HAP-1 (cell line): ENCODE results near the gene USP15.
"Not testable (repeated sequence)": the region's sequence is repeated elsewhere in the genome, so short reads cannot be mapped to it uniquely, and the experiment has no call there.

Experiments used
- DNase-seq, 2 experiments: peaks; one replicate each; pipeline ENCODE4 v3.0.0-alpha.2; 2016 to 2020; ENCODE audit warnings: low spot score in 2 of 2
- H3K27me3 ChIP-seq: fragments of 250-450 bp; sonication (Bioruptor Pico); 2 replicates; pipeline ENCODE4 v1.5.1; 2020; ENCODE audit warnings: low read depth, mild to moderate bottlenecking, moderate library complexity
- H3K36me3 ChIP-seq: fragments of 250-450 bp; sonication (Bioruptor Pico); replicated peaks from 2 replicates; pipeline ENCODE4 v1.5.1; 2020; ENCODE audit warnings: mild to moderate bottlenecking
- H3K4me1 ChIP-seq: fragments of 250-450 bp; sonication (Bioruptor Pico); 2 replicates; pipeline ENCODE4 v1.5.1; 2020; ENCODE audit warnings: mild to moderate bottlenecking
- H3K4me3 ChIP-seq: fragments of 250-450 bp; sonication (Bioruptor Pico); 2 replicates; pipeline ENCODE4 v1.5.1; 2020; ENCODE audit warnings: mild to moderate bottlenecking, moderate library complexity
- H3K9me3 ChIP-seq: fragments of 250-450 bp; sonication (Bioruptor Pico); 2 replicates; pipeline ENCODE4 v1.5.1; 2020; ENCODE audit warnings: mild to moderate bottlenecking, moderate library complexity
- in situ Hi-C: fragments of 300-500 bp; cut with MboI; formaldehyde crosslinking; loops from 3 replicates; pipeline ENCODE4 v1.14.3; 2020; ENCODE audit warnings: low sequenced_read_pairs, inconsistent platforms, mixed read lengths

The USP15 gene

DNA sequence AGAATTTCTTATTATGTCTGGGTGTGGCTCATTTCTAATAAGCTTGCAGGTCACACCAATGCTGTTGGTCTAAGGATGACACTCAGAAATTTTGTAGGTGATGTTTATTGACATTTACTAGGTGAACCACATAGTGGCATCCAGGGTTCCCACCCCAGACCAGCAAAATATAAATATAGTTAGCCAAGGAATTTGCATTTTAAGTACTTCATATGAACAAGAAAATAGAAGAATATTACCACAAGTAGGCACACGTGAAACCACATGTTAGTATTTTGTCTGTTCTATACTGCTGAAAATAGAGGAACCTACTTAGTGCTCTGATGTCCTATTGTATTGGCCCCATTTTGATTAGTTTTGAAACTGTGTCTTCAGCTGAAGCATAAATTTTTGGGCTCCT, 71.1 kb downstream of the USP15 start:
- in situ Hi-C loops, result no loop called here

GRCh38 chr12:62332598-62332997, 72.4 kb downstream of the USP15 start:
- no peak for DNase-seq
- Histone ChIP-seq H3K36me3 (no peaks in the 10 kb centered on the region; the same call in 1 of the 2 replicates), H3K9me3 (no peaks in the 10 kb centered on the region), H3K4me3 (no peak overlapping the region), H3K4me1 (no peaks in the 10 kb centered on the region), H3K27me3 (no peaks in the 10 kb centered on the region)
- in situ Hi-C loops, result no loop called here

More for the DNA sequence above, 71.1 kb downstream of the USP15 start:
- Histone ChIP-seq H3K4me1 (no peaks in the 10 kb centered on the region), H3K27me3 (no peaks in the 10 kb centered on the region), H3K4me3 (no peak overlapping the region), H3K9me3 (no peaks in the 10 kb centered on the region), H3K36me3 (no peaks in the 10 kb centered on the region; the same call in 1 of the 2 replicates)
- no peak for DNase-seq

DNA sequence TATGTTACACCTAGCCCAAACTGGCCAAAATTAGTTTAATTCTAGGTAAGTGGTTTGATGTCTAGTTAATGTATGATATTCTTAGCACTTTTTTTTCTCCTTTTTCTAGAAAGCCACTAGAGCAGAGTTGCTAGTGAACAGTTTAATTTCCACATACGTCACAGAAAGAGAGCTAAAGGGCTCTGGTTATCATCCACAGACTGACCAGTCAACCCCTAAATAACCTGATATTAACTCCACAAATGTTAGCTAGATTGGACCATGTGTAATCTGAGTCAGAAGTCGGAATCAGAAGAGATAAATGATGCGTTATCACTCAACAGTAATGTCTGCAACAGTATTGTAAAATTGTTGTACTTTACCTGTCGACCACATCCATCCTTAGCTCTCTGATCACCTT, 74.9 kb downstream of the USP15 start:
- H3K4me1 ChIP-seq, result no peaks in the 10 kb centered on the region
- H3K4me3 ChIP-seq, result no peak overlapping the region
- DNase-seq, result no peak
- 0 out of 2 replicates have a peak, but pooled peaks cover 3% of the 10 kb centered on the region for H3K9me3 ChIP-seq
- H3K36me3 ChIP-seq, result no peaks in the 10 kb centered on the region; the same call in 1 of the 2 replicates
- no peaks in the 10 kb centered on the region for H3K27me3 ChIP-seq
- in situ Hi-C loops, result no loop called here

- in situ Hi-C loops, result no loop called here
- no peak for DNase-seq
- Histone ChIP-seq H3K4me1 (no peaks in the 10 kb centered on the region), H3K27me3 (no peaks in the 10 kb centered on the region), H3K4me3 (no peak overlapping the region), H3K9me3 (peaks cover 6% of the 10 kb centered on the region; the same call in 1 of the 2 replicates), H3K36me3 (no peaks in the 10 kb centered on the region; the same call in 1 of the 2 replicates)
These were observed 75.6 kb downstream of the USP15 start for GRCh38 chr12:62335796-62336195.

- H3K36me3 ChIP-seq, in situ Hi-C loops, H3K4me1 ChIP-seq, H3K4me3 ChIP-seq, H3K27me3 ChIP-seq, H3K9me3 ChIP-seq, DNase-seq: not testable (repeated sequence)
These were observed 77.4 kb downstream of the USP15 start for GRCh38 chr12:62337643-62338042.

- in situ Hi-C loops, H3K4me3 ChIP-seq, DNase-seq, H3K27me3 ChIP-seq, H3K36me3 ChIP-seq, H3K9me3 ChIP-seq: not testable (repeated sequence)
- peaks cover 14% of the 10 kb centered on the region for H3K4me1 ChIP-seq
These were observed 82.6 kb downstream of the USP15 start for GRCh38 chr12:62342614-62343303.

DNA sequence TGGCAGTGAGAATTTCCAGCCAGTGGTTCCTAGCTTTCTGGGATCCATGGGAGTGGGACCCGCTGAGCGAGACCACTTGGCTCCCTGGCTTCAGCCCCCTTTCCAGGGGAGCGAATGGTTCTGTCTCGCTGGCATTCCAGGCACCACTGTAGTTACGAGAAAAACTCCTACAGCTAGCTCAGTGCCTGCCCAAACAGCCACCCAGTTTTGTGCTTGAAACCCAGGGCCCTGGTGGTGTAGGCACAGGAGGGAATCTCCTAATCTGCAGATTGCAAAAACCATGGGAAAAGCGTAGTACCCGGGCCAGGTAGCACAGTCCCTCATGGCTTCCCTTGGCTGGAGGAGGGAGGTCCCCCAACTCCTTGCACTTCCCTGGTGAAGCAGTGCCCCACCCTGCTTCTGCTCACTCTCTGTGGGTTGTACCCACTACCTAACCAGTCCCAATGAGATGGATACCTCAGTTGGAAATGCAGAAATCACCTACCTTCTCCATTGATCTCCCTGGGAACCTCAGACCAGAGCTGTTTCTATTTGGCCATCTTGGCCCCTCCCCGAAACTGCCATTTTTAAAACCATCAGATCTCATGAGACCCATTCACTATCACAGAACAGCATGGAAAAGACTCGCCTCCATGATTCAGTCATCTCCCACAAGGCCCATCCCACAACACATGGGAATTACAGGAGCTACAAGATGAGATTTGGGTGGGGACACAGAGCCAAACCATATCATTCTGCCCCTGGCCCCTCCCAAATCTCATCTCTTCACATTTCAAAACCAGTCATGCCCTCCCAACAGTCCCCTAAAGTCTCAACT, 83.3 kb downstream of the USP15 start:
- in situ Hi-C loops, H3K36me3 ChIP-seq, DNase-seq, H3K4me3 ChIP-seq, H3K9me3 ChIP-seq, H3K27me3 ChIP-seq: not testable (repeated sequence)
- H3K4me1 ChIP-seq, result peaks cover 19% of the 10 kb centered on the region

DNA sequence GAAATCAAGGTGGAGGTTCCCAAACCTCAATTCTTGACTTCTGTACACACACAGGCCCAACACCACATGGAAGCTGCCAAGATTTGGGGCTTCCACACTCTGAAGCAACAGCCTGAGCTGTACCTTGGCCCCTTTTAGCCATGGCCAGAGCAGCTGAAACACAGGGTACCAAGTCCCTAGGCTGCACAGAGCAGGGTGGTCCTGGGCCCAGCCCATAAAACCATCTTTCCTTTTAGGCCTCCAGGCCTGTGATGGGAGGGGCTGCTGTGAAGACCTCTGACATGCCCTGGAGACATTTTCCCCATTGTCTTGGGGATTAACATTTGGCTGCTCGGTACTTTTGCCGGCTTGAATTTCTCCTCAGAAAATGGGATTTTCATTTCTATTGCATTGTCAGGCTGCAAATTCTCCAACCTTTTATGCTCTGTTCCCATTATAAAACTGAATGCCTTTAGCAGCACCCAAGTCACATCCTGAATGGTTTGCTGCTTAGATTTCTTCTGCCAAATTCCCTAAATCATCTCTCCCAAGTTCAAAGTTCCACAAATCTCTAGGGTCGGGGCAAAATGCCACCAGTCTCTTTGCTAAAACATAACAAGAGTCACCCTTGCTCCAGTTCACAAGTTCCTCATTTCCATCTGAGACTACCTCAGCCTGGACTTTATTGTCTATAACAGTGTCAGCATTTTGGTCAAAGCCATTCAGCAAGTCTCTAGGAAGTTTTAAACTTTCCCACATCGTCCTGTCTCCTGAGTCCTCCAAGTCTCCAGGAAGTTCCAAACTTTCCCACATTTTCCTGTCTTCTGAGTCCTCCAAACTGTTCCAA, 84.7 kb downstream of the USP15 start:
- peaks cover 19% of the 10 kb centered on the region for H3K4me1 ChIP-seq
- H3K36me3 ChIP-seq, H3K27me3 ChIP-seq, H3K4me3 ChIP-seq, H3K9me3 ChIP-seq, in situ Hi-C loops: not testable (repeated sequence)
- DNase-seq, result peak; percentile 74 to 87

DNA sequence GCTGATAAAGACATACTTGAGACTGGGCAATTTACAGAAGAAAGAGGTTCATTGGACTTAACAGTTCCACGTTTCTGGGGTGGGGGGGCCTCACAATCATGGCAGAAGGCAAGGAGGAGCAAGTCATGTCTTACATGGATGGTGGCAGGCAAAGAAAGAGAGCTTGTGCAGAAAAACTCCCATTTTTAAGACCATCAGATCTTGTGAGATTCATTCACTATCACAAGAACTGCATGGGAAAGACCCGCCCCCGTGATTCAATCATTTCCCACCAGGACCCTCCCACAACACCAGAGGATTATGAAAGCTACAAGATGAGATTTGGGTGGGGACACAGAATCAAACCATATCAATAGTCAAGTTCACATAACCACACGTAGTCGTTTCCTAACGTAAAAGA, 85.5 kb downstream of the USP15 start:
- in situ Hi-C loops, result no loop called here
- H3K36me3 ChIP-seq, result peaks cover 3% of the 10 kb centered on the region; the same call in 1 of the 2 replicates
- no peaks in the 10 kb centered on the region for H3K9me3 ChIP-seq
- peaks cover 19% of the 10 kb centered on the region for H3K4me1 ChIP-seq
- no peak for DNase-seq
- no peaks in the 10 kb centered on the region for H3K27me3 ChIP-seq
- H3K4me3 ChIP-seq, result no peak overlapping the region

DNA sequence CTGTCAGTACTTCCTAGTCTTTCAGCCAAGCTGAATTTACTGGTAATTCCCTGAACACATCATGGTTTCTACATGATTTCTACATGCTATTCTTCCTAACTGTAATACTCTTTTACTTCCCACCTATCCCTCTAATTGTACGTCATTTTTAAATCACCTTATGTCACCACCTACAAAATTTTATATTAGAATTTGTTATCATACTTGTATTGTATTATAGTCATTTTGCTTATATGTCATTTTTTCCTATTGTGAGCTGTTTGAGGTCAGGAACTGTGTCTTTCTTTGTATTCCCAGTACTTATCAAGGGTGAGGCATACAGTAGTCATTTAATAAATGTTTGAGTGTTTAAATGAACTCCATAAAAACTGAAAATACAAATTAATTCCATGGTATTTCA, 86.6 kb downstream of the USP15 start:
- Histone ChIP-seq H3K27me3 (no peaks in the 10 kb centered on the region), H3K4me1 (peaks cover 19% of the 10 kb centered on the region), H3K36me3 (peaks cover 3% of the 10 kb centered on the region; the same call in 1 of the 2 replicates), H3K9me3 (no peaks in the 10 kb centered on the region), H3K4me3 (no peak overlapping the region)
- no peak for DNase-seq
- in situ Hi-C loops, result no loop called here

- no peaks in the 10 kb centered on the region for H3K9me3 ChIP-seq
- H3K4me1 ChIP-seq, result peaks cover 20% of the 10 kb centered on the region
- in situ Hi-C loops, result no loop called here
- no peak overlapping the region for H3K4me3 ChIP-seq
- no peaks in the 10 kb centered on the region for H3K27me3 ChIP-seq
- H3K36me3 ChIP-seq, result peaks cover 3% of the 10 kb centered on the region; the same call in 1 of the 2 replicates
- DNase-seq, result no peak
These were observed 87.9 kb downstream of the USP15 start for GRCh38 chr12:62347922-62348650.

- H3K9me3 ChIP-seq, result no peaks in the 10 kb centered on the region
- no peaks in the 10 kb centered on the region for H3K27me3 ChIP-seq
- H3K36me3 ChIP-seq, result peaks cover 5% of the 10 kb centered on the region; the same call in 1 of the 2 replicates
- peaks cover 19% of the 10 kb centered on the region for H3K4me1 ChIP-seq
- in situ Hi-C loops, result no loop called here
- H3K4me3 ChIP-seq, result no peak overlapping the region
- DNase-seq, result no peak
These were observed 90.3 kb downstream of the USP15 start for GRCh38 chr12:62350554-62350953.

DNA sequence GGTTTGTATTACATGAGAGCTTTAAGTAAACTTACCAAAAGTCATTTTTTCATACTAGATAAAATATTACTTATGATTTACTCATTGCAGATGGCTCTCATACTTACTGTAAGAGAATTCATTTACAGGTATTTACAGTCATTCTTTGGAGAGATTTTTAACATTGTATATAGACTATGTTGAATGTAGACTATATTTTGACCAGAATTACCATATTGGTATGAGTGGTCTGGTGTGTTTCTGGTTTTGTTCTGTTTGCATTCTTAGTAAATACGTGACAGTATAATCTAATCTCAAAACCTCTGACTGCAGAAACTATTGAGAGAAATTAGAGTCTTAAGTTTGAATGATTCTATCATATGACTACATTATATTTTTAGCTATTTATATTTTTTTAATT, 91.1 kb downstream of the USP15 start:
- H3K27me3 ChIP-seq, result no peaks in the 10 kb centered on the region
- DNase-seq, result no peak
- H3K4me1 ChIP-seq, result peaks cover 16% of the 10 kb centered on the region; the same call in 1 of the 2 replicates
- in situ Hi-C loops, result no loop called here
- no peaks in the 10 kb centered on the region for H3K9me3 ChIP-seq
- H3K4me3 ChIP-seq, result no peak overlapping the region
- peaks cover 5% of the 10 kb centered on the region; the same call in 1 of the 2 replicates for H3K36me3 ChIP-seq
